AG04450 (cell line): ENCODE data around the gene SAMD4B. TPM values are rescaled to one million over a fixed set of nuclear protein-coding genes. Genes with fewer than 3 reads are reported as not detected.

Experiments
- CTCF ChIA-PET: fragments of 300-600, 350-600 bp; formaldehyde crosslinking; extraction: SDS; loops from one replicate; lab custom pipeline; 2022; ENCODE audit warnings: antibody characterized with exemption, inconsistent platforms; lab: Charles Lee
- POLR2A ChIA-PET: fragments of 350-600 bp; formaldehyde crosslinking; extraction: SDS; loops from one replicate; lab custom pipeline; 2021; ENCODE audit warnings: antibody characterized with exemption, inconsistent platforms; lab: Yijun Ruan, JAX
- DNase-seq: peaks from one replicate; pipeline ENCODE4 v3.0.0-alpha.2; 2011; ENCODE audit warnings: low read depth, low spot score
- H3K27ac ChIP-seq: one replicate; pipeline ENCODE4 v1.5.1; 2012; ENCODE audit warnings: low read depth, low read length, control low read depth
- H3K27me3 ChIP-seq: one replicate; pipeline ENCODE4 v1.6.0; 2012; ENCODE audit warnings: low read length; ENCODE audit not compliant: control insufficient read depth, insufficient read depth
- H3K4me3 ChIP-seq: 2 replicates; pipeline ENCODE4 v1.5.1; 2011; ENCODE audit warnings: mild to moderate bottlenecking, low read depth, low read length, control low read depth
- H3K9me3 ChIP-seq: 2 replicates; pipeline ENCODE4 v1.5.1; 2012; ENCODE audit warnings: low read length; ENCODE audit not compliant: control insufficient read depth, insufficient read depth
- CTCF ChIP-seq: IDR thresholded peaks from 2 replicates; pipeline ENCODE4 v1.5.1; 2011; ENCODE audit warnings: low read depth, low read length, control low read depth, inconsistent platforms
- polyA plus RNA-seq: library from polyadenylated mRNA; depleted of rRNA; stranded (reverse); fragments of >200 nt; gene quantifications from 2 replicates; pipeline ENCODE4 v1.2.3, GENCODE V29; 2011

Gene SAMD4B
- polyA plus RNA-seq, 1 experiment, result 33.4 TPM

- Histone ChIP-seq H3K27ac (no peak overlapping the region), H3K27me3 (no peaks in the 10 kb centered on the region), H3K9me3 (no peaks in the 10 kb centered on the region), H3K4me3 (no peak overlapping the region)
- ChIA-PET POLR2A (interaction anchor here (0.7 kb wide), 1 partner anchor 555 kb away, joined by 4 read pairs; no protein-coding TSS in a partner anchor), CTCF (interaction anchor here (1.0 to 1.2 kb wide), 2 partner anchors 9 to 13 kb away, joined by 3 read pairs; no protein-coding TSS in a partner anchor)
- no peak for DNase-seq
- TF ChIP-seq CTCF, result no peak
Observed at GRCh38 chr19:39384839-39385568, 42.8 kb downstream of the SAMD4B start.

- no peak for DNase-seq
- Histone ChIP-seq H3K4me3 (no peak overlapping the region), H3K27me3 (no peaks in the 10 kb centered on the region), H3K27ac (no peak overlapping the region), H3K9me3 (peaks cover 3% of the 10 kb centered on the region; the same call in 1 of the 2 replicates)
- no peak for TF ChIP-seq CTCF
- POLR2A ChIA-PET, result no interaction called here
- CTCF ChIA-PET, result interaction anchor here (1.0 to 1.2 kb wide), 2 partner anchors 10 to 12 kb away, joined by 3 read pairs; no protein-coding TSS in a partner anchor
Observed at GRCh38 chr19:39385629-39386411, 43.6 kb downstream of the SAMD4B start.

GRCh38 chr19:39386557-39386956 lies 44.3 kb downstream of the SAMD4B start:
- ChIA-PET CTCF (interaction anchor here (1.2 kb wide), 1 partner anchor 10 kb away, joined by 3 read pairs; no protein-coding TSS in a partner anchor), POLR2A (no interaction called here)
- H3K27me3 ChIP-seq, result no peaks in the 10 kb centered on the region
- H3K9me3 ChIP-seq, result peaks cover 3% of the 10 kb centered on the region; the same call in 1 of the 2 replicates
- H3K4me3 ChIP-seq, result no peak overlapping the region
- no peak overlapping the region for H3K27ac ChIP-seq
- no peak for DNase-seq
- no peak for TF ChIP-seq CTCF

GRCh38 chr19:39388657-39389056 lies 46.4 kb downstream of the SAMD4B start:
- POLR2A ChIA-PET, result interaction anchor here (1.4 kb wide), 1 partner anchor 17 kb away, joined by 4 read pairs; no protein-coding TSS in a partner anchor
- no peak for TF ChIP-seq CTCF
- no peaks in the 10 kb centered on the region for H3K27me3 ChIP-seq
- H3K9me3 ChIP-seq, result peaks cover 3% of the 10 kb centered on the region; the same call in 1 of the 2 replicates
- CTCF ChIA-PET, result interaction anchor here (0.8 kb wide), 1 partner anchor 9 kb away, joined by 4 read pairs; no protein-coding TSS in a partner anchor
- no peak overlapping the region for H3K4me3 ChIP-seq
- no peak for DNase-seq
- no peak overlapping the region for H3K27ac ChIP-seq
